Measurements from ENCODE around the gene OR6S1.
"Not testable (repeated sequence)": the region's sequence is repeated elsewhere in the genome, so short reads cannot be mapped to it uniquely, and the experiment has no call there.

Gene OR6S1

DNA sequence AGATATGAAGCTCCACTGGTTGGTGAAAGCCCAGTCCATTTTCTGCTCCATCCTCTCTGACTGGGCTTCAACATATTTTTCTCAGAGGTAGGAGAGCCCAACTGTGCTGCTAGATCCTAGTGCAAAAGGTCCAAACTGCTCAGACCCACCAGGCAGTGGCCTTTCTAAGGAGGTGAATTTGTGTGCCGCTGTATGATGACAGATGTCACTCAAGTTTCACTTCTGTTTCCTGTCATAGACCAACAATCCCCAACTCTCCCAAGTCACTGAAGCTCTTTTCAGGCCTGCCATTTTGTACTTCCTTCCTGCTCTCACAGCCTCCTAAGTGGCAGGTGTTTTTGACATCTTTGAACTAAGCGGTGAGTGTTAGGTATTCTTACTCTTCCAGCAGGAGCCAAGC lies 26.5 kb upstream of the OR6S1 start:
- DNase-seq = no peak

DNA sequence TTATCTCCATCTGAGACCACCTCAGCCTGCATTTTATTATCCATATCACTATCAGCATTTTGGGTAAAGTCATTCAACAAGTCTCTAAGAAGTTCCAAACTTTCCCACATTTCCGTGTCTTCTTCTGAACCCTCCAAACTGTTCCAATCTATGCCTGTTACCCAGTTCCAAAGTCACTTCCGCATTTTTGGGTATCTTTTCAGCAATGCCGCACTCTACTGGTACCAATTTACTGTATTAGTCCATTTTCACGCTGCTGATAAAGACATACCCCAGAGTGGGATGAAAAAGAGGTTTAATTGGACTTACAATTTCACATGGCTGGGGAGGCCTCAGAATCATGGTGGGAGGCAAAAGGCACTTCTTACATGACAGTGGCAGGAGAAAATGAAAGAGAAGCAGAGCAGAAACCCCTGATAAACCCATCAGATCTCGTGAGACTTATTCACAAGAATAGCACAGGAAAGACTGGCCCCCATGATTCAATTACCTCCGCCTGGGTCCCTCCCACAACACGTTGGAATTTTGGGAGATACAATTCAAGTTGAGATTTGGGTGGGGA lies 25.0 kb upstream of the OR6S1 start:
- DNase-seq = not testable (repeated sequence)

DNA sequence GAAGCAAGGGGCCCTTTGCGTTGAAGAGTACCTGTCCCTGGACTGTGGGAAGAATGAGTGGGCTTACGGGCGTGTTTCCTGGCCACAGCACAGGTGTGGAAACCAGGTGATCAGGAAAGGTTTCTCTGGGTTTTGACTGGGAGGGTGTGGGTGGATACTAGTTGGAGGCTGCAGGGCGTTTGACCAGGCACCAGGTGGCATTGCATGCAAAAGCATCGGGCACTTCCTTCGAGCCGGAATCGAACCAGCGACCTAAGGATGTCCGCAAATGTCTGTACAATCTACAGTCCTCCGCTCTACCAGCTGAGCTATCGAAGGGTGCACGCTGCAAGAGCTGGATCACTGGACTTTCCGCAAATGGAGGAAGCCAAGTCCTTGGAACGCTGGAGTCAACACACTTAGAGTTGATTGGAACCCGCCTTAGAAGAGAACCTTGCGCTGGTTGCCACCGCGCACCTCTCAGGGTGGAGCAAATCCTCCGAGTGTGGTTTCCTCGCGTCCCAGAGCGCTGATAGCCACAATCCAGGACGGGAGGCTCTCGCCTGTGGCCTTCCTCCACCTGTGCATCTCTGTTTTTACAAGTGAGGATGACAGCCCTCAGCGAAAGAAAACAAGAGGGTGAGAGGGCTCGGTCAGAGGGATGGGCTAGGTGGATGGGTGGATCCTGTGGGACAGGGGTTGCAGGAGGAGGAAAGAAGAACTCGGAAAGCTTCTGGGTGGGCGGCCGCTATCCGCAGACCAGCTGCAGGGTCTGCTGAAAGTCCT lies 21.7 kb upstream of the OR6S1 start:
- no peak for DNase-seq

DNA sequence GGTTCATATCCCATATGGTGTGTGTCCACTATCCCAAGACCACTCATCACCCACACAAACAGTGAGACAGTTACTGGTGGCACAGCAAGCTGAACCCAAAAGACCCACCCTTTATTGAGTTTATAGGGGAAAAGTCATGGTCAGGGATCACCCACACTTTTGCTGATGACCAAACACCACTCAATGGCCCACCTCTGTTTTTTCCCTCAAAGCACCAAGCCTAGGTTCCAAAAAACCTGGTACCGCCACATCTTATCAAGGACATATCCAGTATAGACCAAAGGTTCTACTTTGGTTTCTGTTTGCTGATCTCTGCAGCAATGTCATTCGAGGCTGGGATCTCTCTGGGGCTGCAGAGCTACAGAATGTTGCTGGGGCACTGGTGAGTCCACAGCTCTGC lies 19.7 kb upstream of the OR6S1 start:
- DNase-seq = no peak

DNA sequence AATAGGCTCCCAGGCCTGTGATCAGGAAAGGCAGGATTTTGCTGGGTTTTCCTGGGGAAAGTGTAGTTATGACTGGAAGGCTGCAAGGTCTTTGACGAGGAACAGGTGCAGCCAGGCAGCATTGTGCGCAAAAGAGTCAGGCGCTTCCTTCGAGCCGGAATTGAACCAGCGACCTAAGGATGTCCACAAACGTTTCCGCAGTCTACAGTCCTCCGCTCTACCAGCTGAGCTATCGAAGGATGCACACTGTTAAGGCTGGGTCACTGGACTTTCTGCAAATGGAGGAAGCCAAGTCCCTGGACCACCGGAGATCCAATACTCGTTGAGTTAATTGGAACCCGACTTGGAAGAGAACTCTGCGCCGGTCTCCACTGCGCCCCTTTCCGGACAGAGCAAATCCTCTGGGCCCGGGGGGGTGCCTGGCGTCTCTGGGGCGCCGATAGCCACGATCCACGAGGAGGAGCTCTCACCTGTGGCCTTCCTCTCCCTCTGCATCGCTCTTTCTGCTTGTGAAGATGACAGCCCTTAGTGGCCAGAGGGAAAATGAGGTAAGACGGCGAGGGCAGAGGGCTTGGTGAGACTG lies 18.4 kb upstream of the OR6S1 start:
- DNase-seq = no peak

DNA sequence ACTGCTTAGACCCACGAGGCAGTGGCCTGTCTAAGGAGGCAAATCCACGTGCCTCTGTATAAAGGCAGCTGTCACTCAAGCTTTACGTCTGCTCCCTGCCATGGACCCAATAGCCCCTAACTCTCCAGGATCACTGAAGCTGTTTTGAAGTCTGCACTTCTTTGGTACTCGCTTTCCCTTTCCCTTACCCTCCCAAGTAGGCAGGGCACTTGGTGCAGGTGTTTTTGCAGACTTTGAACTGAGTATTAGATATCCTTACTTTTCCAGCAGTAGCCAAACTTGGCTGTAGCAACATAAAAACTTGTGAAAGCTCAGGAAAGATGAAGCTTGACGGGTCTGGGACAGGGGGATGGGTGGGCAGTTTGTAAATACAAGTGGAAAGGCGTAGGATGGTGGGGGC lies 17.8 kb upstream of the OR6S1 start:
- no peak for DNase-seq

DNA sequence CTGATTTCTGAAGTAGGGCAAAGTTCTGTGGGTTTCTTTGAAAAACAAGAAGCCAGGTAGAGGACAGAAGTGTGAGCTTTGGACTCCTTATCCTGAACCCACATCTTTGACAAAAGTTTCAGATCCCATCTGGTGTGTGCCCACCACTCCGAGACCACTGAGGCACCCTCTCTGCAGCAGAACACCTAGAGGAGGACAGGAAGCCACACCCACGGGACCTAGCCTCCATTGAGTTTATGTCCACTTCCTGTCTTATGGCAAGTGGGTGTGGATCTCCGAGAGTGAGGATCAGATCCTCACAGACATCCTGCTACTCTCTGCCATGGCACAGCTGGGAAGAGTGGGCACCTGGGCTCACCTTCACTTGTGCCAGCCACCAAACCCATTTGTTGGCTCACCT lies 16.8 kb upstream of the OR6S1 start:
- DNase-seq = no peak

DNA sequence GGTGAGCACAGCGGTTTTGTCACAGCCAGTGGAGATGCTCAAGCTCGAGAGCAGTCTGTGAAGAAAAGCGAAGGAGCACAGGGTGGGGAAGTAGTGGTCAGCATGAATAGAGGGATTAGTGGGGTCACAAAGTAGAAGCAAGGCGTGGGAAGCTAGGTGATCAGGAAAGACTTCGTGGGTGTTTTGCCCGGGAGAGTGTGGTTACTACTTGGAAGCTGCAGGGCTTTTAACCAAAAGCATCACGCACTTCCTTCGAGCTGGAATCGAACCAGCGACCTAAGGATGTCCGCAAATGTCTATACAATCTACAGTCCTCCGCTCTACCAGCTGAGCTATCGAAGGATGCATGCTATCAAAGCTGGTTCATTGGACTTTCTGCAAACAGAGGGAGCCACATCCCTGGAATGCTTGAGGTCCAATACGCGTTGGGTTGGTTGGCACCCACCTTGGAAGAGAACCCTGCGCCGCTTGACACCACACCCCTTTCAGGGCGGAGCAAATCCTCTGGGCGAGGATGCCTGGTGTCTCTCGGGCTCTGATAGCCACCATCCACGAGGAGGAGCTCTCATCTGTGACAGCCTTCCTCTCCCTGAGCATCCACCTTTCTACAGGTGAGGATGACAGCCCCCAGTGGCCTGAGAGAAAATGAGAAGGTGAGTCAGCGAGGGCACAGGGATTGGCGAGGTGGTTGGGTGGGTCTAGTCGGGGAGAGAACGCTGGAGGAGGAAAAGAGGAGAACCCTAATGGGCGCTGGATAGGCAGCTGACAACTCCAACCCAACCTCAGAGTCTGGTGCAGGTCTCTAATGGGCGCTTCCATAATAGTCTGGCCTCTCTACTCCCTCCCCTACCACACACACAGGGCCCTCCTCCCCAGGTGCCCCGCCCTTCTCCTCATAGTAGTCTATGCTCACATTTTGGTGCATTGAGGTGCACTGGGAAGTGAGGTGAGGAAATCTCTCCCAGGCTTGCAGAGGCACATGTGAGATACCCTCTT lies 16.0 kb upstream of the OR6S1 start:
- DNase-seq = no peak

DNA sequence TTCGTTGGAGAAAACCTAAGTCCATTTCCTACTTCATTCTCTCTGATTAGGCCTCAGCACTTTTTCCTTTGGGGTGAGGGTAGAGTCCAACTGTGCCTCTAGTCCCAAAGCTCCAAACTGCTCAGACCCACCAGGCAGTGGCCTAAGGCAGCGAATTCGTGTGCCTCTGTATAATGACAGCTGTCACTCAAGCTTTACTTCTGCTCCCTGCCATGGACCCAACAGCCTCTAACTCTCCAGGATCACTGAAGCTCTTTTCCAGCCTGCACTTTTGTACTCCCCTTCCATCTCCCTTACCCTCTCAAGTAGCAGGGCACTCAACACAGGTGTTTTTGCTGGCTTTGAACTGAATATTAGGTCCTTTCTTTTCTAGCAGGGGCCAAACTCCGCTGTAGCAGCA lies 14.8 kb upstream of the OR6S1 start:
- DNase-seq = no peak

DNA sequence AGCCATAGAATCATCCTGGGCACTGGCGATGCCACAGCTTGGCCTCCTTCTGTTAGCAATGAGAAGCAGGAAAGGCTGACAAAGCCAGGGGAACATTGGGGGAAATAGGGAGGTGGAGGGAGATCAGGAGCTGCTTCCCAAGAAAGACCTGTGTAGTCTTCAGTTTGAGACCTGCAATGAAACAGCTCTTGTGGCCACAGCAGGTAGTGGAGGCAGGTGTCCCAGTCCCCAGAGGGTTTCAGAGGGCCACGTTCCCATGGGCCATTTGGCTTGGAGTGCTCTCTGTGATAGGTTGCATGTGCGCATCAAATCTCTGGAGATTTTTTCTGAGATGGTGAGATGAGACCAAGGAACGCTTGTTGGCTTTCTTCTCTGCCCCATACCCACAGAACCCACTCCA lies 14.4 kb upstream of the OR6S1 start:
- DNase-seq = no peak

DNA sequence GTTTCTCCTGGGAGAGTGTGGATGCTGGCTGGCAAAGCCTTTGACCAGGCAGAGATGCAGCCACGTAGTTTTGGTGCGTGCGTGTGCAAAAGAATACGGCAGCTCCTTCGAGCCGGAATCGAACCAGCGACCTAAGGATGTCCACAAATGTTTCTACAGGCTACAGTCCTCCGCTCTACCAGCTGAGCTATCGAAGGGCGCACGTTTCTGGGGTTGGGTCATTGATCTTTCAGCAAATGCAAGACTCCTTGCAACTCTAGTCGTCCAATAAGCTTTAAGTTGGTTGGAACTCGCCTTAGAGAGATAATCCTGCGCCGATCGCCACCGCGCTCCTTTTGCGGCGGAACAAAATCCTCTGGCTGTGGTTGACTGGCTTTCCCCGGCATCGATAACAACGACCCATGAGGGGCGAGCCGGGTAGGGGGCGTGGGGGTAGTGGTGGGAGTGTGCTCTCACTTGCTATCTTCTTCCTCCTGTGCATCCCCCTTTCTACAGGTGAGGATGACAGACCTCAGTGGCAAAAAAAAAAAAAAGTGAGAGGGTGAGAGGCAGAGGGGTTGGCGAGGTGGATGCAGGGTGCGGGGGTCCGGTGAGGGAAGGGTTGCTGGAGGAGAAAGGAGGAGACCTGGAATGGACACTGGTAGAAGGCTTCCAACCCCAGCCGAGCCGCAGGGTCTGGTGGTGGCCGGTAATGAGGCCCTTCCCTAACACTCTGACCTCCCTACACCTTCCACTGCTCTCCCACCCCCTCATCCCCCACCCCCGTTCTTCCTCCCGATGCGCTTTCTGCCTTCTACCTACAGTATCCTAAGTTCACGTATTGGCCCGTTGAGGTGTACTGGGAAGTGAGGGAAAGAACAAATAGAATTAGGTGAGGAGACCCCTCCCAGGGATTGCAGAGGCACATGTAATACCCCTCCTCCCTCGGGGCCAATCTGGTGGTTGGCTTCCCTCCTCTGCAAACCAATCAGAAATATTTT lies 11.8 kb upstream of the OR6S1 start:
- no peak for DNase-seq

DNA sequence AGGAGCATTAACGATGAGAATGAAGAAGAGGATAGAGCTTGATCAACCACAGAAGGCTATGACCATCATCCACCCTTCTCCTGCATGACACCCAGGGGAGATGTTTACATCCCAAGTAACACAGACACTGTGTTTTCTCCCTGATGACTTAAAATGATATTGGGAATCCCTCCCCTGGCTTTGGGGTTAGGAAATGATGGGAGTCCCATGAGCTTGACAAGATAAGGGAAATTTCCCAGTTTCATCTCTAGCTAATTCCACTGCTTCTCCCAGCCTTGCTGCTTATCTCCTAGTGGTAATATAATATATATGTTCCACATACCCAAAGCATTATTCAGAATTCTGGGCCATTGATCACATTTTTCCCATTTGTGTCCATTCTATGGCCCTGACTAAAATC lies 4.0 kb upstream of the OR6S1 start:
- no peak for DNase-seq

DNA sequence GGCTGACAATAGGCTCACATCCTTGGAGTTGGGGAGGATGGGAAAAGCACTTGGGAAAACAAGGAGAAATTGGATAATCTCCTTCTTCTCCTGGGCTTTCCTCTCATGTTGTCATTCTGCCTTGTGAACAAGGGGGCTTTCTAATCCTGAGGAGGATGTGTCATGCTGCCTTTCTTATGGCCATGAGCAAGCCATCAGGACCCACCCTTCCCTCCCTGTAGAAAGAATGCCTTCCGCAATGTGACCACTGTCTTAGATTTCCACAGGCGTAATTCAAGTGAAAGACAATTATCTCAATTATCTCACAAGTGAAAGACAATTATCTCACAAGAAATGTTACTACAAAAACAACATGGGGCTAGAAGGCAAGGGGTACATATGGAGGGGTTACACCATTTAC lies 3.0 kb upstream of the OR6S1 start:
- DNase-seq = no peak

DNA sequence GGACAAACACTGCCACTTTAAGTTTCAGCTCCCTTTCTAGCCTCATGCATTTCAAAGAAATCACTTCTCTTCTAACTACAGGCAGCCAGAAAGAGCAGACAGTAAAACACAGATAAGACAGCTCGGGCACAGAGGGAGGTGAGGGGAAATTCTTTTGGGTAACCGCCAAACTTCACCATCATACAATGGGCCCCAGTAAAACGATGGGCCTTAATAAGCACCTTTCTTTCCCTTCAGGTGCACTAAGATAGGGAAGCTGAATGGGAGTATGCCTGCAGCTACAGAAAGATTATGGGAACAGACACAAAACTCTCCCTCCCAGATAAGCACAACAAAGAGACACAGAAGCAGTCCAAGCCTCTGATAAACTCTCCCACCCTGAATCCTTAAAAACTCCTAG lies 1.3 kb upstream of the OR6S1 start:
- not testable (repeated sequence) for DNase-seq

DNA sequence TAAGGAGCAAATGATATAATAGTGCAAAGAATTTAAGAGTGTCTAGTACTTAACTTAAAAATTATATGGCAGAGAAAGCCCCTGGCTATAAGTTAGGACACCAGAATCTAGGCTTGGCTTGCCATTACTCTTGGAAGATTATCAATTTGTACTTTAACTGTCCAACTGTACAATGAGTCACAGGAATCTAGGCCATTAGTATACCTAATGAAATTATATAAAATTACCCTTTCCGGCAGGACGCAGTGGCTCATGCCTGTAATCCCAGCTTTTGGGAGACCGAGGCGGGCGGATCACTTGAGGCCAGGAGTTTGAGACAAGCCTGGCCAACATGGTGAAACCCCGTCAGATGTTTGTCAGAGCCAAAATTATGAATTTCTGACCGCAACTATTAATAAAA lies 691 bp upstream of the OR6S1 start:
- DNase-seq = no peak

DNA sequence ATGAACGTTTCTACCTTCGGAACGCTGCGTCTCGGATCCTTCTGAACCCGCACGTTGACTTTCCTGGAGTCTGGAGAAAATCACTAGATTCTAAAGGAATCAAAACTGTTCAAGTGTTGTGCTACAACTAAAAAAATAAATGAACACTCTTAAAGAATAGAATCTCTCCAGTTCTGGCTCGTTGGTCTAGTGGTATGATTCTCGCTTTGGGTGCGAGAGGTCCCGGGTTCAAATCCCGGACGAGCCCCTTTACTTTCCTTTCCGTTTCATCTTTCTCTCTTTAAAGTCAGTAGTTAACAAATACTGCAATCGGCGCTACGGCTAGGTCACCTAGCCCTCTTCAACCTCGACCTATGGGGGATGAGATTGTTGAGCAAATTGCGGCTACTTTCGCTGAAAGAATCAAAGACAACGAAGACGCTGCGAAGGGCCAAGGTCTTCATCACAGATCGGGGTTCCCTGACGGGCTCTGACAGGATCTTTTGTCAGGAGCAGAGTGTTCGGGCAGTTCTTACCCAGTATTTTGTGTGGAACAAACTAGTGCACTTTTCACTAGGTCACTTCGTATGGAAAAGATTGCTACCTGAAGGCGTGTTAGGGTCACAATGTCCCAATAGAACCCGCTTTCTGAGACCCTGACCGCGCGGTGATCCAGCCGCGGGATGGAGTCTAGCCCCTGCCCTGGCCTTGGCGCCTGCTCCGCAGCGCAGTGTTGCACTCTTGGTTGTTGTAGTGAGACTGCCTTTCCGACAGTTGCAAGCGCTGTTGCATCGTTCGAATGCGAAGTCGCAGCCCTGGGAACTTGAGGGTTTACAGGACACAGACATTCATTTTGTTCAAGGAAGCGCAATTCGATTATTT lies 8.4 kb downstream of the OR6S1 start:
- peak; percentile 24 for DNase-seq

DNA sequence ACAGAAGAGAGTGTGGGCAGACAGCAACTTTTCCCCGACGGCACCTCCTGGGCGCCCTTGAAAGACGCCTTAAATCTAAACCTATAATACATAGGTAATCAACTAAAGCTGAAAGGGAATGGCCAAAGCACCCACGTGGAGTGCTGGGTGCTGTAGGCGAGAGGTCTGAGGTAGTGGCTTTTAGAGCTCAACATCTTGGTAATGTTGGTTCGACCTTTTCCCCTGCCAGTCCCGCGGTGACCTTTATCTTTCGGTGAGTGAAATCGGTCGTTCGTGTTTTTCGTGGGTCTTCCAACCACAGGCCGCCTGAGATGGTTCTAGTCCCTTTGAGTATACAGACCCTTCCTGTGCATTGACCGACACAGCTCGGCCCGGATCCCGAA lies 9.1 kb downstream of the OR6S1 start:
- DNase-seq = no peak

DNA sequence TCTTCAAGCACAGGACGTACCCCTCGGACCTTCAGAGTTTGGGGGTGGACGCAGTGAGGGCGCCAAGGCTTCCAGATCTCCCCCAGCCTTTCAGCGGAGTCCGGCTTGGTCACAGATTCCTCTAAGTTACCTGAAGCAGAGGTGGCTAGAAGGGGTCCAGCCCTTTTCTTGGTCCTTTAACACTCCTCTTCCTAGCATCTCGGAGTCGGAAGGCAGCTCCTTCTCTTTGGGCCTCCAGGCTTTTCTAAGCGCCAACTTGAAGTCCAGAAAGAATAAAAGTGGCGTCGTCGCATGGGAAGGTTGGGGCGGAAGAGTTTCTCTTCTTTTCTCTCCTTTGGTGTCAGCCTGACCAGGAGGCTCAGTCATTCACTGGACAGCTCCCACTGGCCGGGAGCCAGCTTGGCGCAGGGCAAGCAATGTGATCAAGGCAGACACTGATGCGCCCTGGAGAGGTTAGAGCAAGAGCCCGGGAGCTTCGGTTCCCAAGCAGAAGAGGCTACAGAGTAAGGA lies 9.6 kb downstream of the OR6S1 start:
- no peak for DNase-seq

DNA sequence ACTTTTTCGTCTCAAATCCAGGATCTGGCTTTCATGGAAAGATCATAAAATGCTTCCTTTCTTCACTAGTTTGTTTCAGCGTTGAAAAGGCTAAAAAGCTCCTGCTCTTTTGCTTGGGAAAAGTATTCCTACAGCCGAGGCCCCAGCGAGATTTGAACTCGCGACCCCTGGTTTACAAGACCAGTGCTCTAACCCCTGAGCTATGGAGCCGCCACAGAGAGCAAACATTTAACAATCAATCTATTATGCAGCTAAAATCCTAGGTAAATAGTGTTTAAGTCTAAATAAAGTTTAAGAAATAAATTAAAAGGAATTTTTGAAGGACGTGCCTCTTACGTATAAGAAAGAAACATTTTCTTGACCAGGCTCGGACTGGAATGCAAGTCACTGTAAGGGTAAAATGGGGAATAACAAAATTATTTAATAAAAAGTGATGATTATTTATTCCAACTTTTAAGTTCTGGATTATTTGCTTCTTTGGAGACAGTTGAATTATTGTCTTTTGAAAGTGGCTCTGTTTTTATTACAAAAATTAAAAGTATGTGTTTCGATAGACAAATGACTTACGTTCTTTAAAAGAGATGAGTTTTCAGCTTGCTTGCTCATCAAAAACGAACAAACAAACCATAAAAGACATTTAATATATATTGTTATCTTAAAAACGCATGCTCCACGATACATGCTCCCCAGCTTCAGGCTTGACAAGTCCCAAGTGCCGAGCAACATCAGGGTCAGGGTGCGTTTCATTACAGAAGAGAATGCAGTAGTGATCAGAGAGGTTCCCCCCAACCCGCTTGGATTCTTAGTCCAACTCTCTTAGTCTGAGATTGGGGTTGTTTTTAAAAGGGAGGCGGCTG lies 10.2 kb downstream of the OR6S1 start:
- DNase-seq = peak; percentile 40
